8988T (cell line): ENCODE measurements around the gene CNDP2.
"Not testable (repeated sequence)": the region's sequence is repeated elsewhere in the genome, so short reads cannot be mapped to it uniquely, and the experiment has no call there.

ENCODE experiments used
- DNase-seq: peaks from one replicate; pipeline ENCODE4 v3.0.0; 2011

Gene CNDP2

DNA sequence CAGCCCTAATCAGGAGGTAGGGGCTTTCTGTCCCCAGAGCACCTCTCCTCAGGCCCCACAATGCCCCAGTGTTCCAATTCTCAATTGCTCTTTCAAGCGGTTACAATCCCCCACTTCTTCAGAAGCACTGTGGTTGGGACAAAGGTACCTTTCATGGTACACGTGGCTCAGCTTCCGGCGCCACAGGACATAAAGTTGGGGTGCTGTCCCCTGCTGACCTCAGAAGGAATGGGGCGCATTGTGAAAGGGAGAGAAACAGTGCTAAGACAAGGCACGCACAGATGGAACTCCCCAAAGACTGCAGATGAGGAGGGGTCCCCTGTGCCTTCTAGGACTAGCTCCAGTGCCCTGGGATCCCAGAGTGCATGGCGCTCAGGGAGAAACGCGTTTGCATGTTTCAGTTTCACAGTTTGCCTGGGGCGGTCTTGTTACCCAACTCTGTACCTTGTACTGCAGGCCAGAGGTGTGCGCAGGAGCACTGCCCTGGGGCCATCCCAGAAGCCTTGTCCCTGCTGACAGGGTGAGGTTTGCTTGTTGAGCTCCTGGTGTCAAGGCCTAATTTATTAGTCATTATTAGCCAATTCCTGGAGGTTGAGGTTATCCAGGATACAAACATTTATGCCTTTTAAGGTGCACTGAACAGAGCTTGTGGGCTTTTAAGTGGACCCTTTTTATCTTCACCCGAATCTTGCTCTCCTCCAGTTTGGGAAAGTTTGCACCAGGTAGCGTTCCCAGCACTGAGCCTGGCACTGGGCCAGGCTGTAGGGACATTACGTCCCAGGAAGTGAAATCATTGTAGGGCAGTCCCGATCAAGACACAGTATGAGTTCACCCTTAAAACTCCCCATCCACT is 45.8 kb downstream of the CNDP2 start:
- no peak for DNase-seq

DNA sequence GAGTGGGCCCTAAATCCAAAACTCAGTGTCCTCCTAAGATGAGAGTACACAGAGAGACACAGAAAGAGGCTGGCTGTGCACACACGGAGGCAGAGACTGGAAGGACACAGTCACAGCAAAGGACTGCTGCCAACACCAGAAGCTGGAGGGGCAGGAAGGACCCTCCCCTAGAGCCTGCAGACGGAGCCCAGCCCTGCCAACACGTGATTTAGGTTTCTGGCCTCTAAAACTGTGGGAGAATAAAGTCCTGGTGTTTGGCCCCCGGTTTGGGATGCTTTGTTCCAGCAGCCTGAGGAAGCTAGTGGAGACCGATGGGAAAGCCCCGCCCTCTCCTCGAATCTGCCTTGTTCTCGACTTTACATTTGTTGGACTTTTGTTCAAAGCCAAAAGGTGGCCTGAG is 48.7 kb downstream of the CNDP2 start:
- no peak for DNase-seq

DNA sequence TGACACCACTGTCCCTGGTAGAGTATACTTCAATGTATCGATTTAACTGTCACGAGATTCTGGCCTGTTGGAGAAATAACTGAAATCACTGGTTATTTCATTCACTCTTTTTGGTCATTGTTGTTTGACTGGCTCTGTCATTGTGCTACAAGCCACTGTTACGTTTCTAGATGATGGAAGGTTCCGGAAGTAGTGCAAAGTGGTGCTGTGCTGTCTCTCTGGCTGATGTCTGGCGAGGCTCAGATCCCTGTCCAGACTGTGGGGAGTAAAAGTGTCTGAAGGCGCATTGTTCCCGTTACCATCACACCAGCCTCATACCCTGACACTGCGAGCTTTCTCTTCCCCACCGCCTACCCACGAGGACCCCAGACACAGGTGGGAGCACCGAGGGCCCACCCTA is 49.8 kb downstream of the CNDP2 start:
- DNase-seq, result no peak

DNA sequence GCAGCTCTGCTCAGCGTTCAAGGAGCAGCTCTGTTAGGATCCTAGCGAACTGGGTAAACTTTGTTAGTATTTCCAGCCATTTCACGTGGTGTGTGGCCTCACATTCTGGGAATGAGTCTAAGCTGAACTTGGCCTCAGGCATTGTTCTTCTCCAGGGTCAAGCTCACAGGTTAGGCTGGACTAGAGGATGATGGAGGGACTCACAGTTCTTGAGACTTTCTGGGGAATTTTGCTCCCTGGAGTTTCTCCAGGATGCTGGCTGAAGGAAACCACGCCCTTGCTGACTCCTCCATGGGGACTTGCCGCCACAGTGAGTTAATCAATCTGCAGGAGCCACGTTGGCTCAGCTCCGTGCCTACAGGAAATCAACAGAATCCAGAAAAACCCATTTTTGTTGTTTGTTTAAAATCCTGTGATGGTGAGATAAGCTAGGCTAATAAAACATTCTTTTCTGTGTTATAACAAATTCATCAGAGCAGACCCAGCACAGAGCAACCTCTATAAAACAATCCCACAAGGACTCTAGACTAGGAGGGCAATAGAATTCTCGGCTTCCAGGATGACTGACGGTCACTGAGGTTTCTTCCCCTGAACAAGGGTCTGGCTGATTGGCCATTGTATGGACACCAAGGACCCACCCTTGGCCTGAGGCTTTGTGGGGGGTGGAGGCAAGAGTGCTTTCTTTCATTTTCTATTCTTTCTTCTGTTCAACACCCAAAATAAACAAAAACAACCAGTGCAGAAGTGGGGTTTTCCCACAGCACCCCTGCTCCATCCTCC is 50.8 kb downstream of the CNDP2 start:
- no peak for DNase-seq

DNA sequence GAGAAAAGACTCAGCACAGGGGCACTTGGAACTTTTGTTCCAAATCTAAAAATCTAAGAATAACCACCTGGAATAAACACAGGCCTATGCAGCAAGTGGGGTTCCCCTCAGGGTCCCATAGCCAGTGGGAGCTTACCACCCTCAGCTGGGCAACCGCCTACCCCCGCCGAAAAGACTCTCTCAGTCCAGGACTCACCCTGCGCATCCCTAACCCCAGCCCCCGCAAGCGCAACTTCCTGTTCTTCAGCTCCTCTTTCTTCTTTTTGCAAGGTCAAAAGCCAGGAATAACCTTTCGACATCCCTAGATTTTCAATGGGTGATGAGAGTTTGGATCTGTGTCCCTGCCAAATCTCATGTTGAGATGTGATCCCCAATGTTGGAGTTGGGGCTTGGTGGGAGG is 51.7 kb downstream of the CNDP2 start:
- no peak for DNase-seq

DNA sequence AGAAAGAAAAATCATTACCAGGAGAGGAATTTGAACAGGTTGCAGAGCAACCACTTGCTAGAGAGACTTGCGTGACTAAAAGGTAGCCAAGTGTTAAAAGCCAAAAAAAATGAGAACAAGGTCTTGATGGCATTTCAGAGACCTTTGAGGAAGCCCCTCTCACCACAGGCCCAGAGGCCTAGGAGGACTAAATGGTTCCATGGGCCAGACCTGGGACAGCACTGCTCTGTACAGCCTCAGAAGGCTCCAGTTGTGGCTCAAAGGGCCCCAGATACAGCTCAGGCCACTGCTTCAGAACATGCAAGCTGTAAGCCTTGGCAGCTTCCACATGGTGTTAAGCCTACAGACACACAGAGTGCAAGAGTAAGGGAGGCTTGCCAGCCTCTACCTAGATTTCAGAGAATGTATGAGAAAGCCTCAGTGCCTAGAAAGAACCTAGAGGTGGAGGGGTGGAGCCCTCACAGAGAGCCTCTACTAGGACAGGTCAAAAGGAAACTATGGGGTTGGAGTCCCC is 53.5 kb downstream of the CNDP2 start:
- no peak for DNase-seq

DNA sequence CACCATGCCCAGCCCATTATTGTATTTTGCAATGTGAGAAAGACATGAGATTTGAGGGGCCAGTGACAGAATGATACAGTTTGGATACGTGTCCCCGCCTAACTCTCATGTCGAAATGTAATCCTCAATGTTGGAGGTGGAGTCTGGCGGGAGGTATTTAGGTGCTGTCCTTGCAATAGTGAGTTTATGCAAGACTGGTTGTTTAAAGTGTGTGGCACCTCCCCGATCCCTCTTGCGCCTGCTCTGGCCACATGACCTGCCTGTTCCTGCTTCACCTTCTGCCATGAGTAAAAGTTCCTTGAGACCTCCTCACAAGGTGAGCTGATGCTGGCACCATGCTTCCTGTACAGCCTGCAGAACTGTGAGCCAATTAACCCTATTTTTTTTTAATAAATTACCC is 54.7 kb downstream of the CNDP2 start:
- DNase-seq, result no peak

DNA sequence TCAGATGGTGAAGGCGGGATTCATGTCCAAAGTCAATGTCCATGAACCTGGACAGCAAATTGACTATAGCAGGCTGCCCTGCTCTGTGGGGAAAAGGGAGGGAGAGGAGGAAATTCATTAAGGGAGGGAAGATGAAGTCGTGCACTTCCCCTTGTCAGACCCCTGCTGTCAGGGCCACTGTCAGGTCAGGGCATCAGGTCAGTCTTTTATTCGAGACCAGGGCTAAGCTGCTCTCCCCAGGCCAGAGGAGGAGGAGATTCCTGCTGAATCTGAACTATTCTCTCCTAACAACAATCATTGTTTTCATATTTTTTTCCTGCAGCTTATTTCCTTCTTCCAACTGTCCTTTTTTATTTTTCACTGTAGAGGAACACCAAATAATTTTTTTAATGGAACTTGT is 55.3 kb downstream of the CNDP2 start:
- no peak for DNase-seq

DNA sequence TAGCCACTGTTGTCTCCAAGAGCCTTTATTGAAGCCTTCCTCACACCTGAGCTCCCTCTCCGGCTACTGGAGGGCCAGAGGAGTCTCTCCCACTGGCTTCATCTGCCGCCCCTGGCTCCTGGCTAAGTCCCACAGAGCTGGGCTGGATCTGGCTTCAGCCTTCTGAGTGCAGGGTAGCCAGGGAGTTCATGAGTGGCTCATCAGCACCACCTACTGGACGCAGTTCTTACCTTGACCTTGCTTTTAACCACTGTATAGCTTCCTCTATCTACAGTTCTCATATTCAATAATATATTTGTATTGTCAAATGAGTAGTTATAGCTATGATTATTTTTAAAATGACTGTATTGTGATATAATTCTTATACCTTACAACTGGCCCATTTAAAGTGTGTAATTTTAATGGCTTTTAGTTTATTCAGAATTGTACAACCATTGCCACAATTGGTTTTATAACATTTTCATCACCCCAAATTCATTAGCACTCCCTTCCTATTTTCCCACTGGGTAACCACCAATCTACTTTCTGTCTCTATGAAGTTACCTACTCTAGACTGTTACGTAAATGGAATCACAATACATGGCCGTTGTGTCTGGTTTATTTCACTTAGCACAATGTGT is 55.9 kb downstream of the CNDP2 start:
- DNase-seq, result peak; percentile 38

DNA sequence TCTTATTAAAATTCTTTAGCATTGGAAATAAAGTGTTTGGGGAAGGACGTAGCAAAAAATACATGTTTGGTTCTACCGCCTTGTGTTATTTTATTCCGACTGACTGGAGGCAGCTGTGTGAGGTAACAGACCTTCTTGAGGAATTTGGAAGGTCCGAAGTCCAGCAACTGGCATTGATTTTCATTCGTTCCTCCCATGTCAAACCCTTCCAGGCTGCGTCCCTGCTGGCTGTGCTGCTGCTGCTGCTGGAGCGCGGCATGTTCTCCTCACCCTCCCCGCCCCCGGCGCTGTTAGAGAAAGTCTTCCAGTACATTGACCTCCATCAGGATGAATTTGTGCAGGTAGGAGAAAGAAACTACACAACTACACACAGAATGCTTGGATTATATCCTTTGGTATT is 60.0 kb downstream of the CNDP2 start:
- no peak for DNase-seq

DNA sequence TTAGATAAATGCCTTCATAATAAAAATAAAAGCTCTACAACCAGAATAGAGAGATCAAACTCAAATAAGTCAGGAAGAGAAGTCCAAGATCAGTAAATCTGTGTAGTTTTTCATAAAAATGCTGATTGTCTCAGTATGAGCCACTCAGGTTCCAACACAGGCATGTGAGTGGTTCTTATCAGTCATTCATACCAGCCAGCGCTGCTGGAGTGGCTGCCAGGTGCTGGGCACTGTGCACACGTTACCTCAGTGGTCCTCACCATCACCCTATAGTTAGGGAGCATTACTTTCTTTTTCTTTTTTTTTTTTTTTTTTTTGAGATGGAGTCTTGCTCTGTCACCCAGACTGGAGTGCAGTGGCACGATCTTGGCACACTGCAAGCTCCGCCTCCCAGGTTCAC is 61.9 kb downstream of the CNDP2 start:
- no peak for DNase-seq

DNA sequence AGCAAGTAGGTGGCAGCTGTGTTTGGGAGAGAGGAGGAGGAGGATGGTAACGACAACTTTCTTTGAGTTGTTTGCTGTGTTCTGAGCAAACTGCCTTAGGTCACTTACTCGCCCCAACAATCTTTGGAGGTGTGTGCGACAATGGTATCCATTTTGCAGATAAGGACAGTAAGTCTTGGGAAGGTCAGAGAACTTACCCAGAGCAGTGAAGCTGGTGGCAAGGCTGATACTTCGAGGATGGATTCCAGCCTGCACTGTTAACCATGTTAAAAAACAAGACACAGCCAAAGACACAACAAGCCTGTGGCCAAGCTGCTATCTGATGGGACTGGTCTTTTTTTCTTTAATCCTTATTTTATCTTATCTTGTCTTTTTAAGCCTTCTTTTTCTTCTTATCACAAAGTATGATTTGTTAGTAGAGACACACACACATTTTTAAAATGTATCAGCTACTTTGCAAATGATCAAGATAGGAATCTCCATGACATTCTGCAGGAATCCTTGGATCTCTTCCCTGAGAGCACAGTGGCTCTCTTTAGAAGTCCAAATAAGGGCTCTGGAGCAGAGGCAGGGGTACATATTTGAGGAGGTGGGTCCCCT is 66.1 kb downstream of the CNDP2 start:
- DNase-seq, result no peak

DNA sequence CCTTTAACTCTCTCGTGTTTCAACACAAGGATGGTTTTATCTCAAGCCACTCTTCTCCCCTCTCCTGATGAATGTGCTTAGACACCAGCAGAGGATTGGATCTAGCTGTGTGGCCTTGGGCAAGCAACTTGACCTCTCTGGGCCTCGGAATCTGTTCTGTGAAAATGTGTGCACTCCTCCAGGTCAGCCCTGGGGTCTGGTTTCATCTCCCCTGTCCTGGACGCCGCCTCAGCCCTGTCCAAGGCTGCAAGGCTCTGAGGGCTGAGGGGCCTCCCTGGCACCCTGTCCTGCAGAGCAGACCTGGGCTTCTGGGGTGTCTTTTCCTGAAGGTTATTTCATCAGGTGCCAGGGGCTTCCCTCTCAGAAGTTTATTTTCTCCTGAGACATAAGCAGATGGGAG is 66.6 kb downstream of the CNDP2 start:
- DNase-seq, result no peak

DNA sequence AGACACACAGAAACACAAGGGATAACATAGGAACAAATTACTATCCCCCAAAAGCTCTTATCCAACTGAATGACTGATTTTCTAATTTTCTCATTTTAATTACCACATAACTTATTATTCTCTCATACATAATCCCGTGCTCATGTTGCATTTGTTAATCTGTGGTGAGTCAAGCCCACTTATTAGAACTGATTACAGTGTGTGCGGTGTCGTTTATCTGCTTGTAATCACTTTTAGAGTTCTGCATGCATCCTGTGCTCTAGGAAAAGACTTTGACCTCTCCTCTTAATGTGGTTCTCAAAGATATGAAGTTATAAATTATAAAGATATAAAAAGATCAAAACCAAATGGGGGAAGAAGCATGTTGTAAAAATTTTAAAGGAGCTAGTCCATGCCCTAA is 67.8 kb downstream of the CNDP2 start:
- no peak for DNase-seq

DNA sequence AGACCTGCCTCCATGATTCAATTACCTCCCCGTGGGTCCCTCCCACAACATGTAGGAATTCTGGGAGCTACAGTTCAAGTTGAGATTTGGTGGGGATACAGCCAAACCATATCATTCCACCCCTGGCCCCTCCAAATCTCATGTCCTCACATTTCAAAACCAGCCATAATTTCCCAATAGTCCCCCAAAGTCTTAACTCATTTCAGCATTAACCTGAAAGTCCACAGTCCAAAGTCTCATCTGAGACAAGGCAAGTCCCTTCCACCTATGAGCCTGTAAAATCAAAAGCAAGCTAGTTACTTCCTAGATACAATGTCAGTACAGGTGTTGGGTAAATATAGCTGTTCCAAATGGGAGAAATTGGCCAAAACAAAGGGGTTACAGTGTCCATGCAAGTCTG is 69.0 kb downstream of the CNDP2 start:
- not testable (repeated sequence) for DNase-seq

DNA sequence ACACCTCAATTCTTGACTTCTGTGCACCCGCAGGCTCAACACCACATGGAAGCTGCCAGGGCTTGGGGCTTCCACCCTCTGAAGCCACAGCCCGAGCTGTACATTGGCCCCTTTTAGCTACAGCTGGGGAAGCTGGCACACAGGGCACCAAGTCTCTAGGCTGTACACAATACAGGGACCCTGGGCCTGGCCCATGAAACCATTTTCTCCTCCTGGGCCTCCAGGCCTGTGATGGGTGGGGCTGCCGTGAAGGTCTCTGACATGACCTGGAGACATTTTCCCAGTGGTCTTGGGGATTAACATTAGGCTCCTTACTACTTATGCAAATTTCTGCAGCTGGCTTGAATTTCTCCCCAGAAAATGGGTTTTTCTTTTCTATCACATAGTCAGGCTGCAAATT is 69.8 kb downstream of the CNDP2 start:
- not testable (repeated sequence) for DNase-seq

DNA sequence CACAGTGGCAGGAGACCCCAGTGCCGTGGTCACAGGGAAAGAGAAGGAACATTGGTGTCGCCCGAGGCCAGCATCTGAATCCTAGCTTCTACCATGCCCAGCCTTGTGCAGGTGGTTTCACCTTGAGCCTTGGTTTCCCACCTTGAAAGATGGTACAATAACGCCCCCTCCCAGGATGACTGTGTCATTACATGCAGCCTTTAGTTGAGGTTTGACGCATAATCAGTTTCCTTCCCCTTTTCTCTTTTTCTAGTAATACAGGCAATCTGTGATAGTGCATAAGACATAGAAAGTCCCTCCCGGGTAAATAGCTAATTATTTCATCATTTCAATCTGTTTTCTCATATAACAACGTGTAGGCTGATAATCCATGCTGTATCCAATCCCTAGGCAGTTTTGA is 71.7 kb downstream of the CNDP2 start:
- no peak for DNase-seq

DNA sequence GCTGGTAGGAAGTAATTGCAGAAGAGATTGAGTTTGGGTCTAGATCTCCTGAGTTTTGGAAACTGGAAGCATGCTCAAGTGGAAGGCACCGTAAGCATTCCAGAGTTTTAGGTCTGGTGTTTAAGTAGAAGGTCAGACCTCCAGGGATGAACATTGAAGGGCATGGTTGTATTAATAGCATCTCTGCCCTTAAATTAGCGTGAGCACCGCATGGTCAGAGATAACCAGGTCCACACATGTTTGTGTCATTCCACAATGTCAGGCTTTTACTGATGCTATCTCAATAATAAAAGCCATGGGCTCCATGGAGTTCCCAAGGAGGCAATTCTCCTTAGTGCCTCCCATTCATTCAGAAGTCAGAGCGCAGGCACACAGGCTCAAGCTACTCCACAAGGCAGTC is 73.2 kb downstream of the CNDP2 start:
- no peak for DNase-seq

DNA sequence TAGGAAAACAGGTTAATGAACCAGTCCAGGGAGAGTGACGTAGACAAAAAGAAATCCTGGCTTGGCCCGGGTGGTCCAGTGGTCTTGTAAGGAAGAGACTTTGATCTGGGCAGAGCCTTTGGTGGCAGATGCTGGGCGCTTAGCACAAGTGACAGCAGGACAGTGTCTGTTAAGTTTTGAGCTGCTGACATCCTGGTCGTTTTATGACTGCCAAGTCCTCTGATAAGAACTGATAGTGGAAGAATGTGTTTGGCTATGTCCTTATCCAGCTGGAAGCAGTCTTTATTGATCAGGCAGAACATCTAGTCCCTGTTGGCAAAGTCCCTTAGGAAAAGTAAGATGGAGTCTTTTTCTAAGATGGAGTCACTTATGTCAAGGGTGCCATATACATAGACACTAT is 74.1 kb downstream of the CNDP2 start:
- no peak for DNase-seq

DNA sequence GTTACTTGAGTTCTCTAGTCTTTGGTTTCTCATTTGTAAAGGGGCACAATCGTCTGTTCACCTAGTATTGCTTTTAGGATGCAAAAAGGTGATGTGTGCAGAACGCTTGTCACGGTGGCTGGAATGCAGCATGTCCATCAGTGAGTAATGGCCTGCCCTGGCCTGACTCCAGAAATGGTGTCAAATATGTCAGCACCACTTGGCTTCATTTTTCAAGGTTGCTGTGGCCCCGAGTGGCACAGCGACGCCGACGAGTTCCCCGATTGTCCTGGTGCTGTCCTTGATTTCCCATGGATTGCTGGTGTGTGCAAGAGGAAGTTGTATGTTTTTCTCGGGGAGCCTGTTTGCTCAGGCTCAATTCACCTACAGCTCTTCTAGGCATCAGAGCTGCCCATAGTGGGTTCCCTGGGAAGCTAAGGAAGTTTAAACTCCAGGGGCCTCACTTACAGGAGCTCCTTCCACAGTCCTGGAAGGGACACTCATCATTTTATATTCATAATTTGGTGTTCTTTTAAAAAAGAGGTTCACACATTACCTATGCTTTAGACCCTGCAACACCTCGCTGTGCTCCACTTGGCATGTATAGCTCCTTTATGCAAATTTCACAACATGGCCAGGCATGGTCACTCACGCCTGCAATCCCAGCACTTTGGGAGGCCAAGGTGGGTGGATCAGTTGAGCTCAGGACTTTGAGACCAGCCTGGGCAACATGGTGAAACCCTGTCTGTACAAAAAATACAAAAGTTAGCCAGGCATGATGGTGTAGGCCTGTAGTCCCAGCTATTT is 75.9 kb downstream of the CNDP2 start:
- no peak for DNase-seq

DNA sequence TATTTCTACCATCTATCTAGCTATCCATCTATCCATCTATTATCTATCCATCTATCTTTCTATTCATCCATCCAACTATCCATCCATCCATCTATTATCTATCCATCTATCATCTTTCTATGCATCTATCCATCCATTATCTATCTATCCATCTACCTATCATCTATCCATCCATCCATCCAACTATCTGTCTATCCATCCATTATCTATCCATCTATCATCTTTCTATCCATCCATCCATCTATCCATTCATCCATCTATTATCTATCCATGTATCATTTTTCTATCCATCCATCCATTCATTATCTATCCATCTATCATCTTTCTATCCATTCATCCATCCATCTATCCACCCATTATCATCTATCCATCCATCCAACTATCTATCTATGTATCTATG is 76.9 kb downstream of the CNDP2 start:
- DNase-seq, result no peak
